ENCODE results near the gene GPR132.

DNA sequence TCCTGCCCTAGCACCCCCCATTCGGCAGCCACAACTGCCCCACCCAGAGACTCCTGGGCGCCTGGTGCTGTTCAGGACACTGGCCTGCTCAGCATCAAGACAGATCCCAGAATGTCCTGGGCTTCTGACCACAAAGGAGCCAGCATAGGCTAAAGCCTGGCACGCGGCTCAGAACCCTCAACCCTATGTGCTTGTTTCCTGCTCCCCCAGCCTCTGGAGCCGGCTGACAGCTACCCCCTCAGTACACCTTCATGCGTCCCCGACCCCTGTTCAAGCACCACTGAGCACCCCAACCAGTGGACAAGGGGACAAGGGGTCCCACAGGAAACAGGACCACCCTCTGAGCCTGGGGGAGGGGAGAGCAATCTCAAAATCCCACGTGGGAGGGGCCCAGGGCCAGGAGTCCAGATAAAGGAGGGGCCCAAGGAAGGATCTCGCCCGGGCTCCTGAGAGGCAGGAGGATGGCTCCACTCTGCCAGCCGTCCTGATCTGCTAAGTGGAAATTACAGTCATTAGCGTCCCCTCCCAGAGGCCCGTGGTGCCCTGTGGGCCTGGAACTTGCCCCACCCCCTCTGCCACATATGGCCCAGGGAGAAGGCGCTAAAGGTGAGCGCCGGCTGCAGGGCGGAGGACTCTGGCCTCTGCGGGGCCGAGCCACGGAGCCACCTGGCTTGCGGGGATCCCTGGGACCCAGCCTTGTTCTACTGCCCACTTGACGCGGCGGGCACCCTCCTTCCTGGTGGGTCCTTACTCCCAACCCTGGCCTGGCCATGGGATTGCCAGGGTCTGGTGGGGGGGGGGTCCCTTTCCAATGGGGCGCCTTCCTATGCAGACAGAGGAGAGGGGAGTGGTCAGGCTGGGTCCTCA, 27.2 kb upstream of the GPR132 start:
- peak in 2 of 3 donors; percentile 45 to 46 for TF ChIP-seq POLR2AphosphoS5 (IDR thresholded peaks at IDR 0.05)
- TF ChIP-seq, protein P1, sequence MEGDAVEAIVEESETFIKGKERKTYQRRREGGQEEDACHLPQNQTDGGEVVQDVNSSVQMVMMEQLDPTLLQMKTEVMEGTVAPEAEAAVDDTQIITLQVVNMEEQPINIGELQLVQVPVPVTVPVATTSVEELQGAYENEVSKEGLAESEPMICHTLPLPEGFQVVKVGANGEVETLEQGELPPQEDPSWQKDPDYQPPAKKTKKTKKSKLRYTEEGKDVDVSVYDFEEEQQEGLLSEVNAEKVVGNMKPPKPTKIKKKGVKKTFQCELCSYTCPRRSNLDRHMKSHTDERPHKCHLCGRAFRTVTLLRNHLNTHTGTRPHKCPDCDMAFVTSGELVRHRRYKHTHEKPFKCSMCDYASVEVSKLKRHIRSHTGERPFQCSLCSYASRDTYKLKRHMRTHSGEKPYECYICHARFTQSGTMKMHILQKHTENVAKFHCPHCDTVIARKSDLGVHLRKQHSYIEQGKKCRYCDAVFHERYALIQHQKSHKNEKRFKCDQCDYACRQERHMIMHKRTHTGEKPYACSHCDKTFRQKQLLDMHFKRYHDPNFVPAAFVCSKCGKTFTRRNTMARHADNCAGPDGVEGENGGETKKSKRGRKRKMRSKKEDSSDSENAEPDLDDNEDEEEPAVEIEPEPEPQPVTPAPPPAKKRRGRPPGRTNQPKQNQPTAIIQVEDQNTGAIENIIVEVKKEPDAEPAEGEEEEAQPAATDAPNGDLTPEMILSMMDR (IDR thresholded peaks at IDR 0.05), result no peak
